GM13977 (cell line): ENCODE data around the gene TRIL.

Source experiments
- DNase-seq: peaks from one replicate; pipeline ENCODE4 v3.0.0; 2012; ENCODE audit warnings: low spot score
- in situ Hi-C: fragments of 300-500 bp; cut with MboI; formaldehyde crosslinking; loops from one replicate; pipeline ENCODE4 v1.12.0; 2022; ENCODE audit warnings: low sequenced_read_pairs, low pct_unique_long_range_greater_than_20kb, mixed read lengths, inconsistent platforms; ENCODE audit not compliant: unreplicated experiment
- TF ChIP-seq, protein P1 (sequence below): IDR thresholded peaks from 2 replicates; pipeline ENCODE4 v1.5.1; 2012; ENCODE audit warnings: mild to moderate bottlenecking, control low read depth; ENCODE audit not compliant: insufficient read depth; ENCODE audit errors: extremely low read depth, missing control alignments

Gene TRIL

DNA sequence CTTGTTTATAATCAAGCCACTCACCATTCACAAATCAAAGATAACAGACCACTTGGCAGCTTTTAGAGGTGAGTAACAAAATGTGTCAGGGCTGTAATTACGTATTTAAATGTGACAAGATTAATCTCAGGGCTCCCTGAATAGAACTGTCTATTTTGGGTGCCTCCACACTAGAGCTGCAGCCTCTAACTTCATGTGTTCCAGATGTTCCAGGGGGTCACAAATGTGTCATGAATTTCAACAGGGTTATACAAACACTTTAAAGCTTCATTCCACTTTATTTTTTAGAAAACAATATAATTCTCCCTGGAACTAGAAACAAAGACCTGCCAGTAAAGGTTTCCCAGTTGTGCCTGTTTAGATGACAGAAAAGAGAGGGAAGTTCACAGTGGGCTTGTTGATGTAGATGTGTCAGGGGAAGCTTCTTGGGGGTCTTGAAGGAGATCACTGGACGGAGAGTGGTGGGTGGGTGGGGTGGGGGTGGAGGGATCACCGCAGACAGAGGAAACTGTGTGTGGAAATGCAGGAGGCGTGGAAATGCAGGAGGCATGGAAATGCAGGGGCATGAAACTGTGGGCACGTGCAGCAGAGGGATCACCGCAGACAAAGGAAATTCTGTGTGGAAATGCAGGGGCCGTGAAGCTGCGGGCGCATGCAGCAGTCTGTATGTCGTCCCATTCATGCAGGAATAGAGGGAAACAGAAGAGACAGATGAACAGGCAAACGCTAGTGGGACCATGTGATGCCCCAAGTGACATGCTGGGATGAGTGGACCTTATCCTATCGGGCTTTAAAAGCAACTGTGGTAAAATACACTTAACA, 42.0 kb upstream of the TRIL start:
- DNase-seq, result no peak
- TF ChIP-seq, protein P1, sequence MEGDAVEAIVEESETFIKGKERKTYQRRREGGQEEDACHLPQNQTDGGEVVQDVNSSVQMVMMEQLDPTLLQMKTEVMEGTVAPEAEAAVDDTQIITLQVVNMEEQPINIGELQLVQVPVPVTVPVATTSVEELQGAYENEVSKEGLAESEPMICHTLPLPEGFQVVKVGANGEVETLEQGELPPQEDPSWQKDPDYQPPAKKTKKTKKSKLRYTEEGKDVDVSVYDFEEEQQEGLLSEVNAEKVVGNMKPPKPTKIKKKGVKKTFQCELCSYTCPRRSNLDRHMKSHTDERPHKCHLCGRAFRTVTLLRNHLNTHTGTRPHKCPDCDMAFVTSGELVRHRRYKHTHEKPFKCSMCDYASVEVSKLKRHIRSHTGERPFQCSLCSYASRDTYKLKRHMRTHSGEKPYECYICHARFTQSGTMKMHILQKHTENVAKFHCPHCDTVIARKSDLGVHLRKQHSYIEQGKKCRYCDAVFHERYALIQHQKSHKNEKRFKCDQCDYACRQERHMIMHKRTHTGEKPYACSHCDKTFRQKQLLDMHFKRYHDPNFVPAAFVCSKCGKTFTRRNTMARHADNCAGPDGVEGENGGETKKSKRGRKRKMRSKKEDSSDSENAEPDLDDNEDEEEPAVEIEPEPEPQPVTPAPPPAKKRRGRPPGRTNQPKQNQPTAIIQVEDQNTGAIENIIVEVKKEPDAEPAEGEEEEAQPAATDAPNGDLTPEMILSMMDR, result no peak
- in situ Hi-C loops, result no loop called here

DNA sequence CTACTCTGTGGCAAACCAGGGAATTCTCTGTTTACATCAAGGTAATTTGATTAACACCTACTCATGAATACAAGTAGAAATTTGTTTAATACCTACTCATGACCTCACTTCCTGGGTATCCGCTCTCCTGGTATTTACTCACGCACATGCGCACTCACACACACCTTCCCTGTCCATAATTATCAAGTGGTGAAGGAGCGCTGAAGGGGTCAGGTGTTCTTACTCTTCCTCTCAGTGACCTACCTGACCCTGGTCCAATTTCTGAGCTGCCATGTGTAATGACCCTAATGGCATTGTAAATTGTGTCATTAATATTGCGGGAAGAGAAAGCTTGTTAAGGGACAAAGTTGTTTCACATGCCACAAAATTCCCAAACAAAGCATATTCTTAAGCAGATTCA, 41.3 kb upstream of the TRIL start:
- TF ChIP-seq, protein P1, result no peak
- no peak for DNase-seq
- in situ Hi-C loops, result no loop called here

- TF ChIP-seq, protein P1, result no peak
- in situ Hi-C loops, result no loop called here
- no peak for DNase-seq
Observed at GRCh38 chr7:28998105-28998504, 40.0 kb upstream of the TRIL start.

DNA sequence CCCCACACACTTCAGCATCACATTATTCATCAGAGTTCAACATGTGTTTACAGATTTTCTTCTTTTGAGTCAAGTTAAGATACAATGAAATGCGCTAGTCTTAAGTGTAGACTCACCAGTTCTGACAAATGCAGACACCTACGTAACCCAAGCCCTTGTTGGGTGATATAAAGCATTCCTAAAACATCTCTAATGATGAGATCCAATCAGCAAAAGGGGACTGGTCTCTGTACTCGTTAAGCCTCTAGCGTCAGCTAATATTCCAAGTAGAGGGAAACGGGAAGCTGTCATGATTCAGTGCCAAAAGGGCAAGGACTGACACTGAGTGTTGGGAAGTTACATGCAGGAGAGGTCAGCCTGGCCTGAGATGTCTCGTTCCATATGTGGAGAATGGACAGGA, 38.7 kb upstream of the TRIL start:
- in situ Hi-C loops, result no loop called here
- TF ChIP-seq, protein P1, result no peak
- DNase-seq, result no peak

GRCh38 chr7:28993371-28993770, 35.2 kb upstream of the TRIL start:
- no peak for DNase-seq
- in situ Hi-C loops, result no loop called here
- TF ChIP-seq, protein P1, result no peak

- TF ChIP-seq, protein P1, result no peak
- no peak for DNase-seq
- in situ Hi-C loops, result no loop called here
Observed at GRCh38 chr7:28992798-28993197, 34.7 kb upstream of the TRIL start.
